UCSD-AML1 (cell line): ENCODE measurements around the gene DLK2.
"Not testable (repeated sequence)": the region's sequence is repeated elsewhere in the genome, so short reads cannot be mapped to it uniquely, and the experiment has no call there.

Experiments used
- DNase-seq: peaks from one replicate; lab custom pipeline; 2025; ENCODE audit not compliant: unreplicated experiment; lab: John Stamatoyannopoulos, UW

DLK2 gene

GRCh38 chr6:43455531-43456428 lies at the start of gene DLK2:
DLK2 (minus strand) TSS chr6:43455548; CDS start chr6:43454825, 723 bp downstream.
- no peak for DNase-seq

DNA sequence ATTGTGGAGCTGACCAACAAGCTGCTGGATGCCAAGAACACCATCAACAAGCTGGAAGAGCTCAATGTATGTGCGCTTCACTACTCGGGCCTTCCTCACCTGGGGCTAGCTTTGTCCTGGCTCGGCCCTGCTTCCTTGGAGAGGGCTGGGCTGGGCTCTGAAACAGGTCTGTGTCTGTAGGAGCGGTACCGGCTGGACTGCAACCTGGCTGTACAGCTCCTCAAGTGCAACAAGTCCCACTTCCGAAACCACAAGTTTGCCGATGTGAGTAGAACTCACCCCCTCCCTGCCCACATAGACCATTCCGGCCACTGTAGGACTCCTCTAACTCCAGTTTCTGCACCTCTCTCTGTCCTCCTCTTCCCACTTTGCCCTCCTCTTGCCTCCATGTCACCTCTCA lies 48.1 kb upstream of the DLK2 start:
- DNase-seq: no peak

- DNase-seq: no peak
These were observed 47.3 kb upstream of the DLK2 start for GRCh38 chr6:43502666-43503065.

DNA sequence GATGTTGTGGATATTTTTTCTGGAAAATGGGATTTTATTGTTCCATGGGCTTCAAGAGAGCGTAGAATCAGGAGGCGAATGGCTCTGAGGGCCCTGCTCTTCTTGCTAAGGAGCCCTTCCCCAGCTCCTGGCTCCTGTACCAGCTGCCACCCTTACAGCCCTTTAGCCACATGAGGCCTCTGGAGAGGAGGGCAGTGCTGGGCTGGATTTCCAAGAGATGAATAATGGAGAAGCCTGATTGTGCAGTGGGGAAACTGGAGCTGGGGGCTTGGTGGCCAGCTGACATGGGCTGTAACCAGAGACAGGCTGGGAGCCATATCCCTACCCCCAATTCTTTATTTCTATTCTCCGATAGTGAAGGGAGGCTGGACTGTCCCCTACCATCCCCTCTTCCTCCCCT lies 45.6 kb upstream of the DLK2 start:
- no peak for DNase-seq

GRCh38 chr6:43499028-43499815 lies 43.9 kb upstream of the DLK2 start:
- DNase-seq: no peak

DNA sequence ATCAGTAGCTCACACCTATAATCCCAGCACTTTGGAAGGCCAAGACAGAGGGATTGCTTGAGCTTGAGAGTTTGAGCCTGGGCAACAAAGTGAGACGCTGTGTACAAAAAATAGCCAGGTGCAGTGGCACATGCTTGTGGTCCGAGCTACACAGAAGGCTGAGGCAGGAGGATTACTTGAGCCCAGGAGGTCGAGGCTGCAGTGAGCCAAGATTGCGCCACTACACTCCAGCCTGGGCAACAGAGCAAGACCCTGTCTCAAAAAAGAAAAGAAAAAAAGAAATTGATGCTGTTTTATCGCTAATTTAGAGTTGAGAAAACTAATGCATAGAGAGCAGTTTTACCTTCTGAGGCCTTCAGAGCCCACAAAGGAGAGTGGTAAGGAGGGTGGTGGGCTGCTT lies 42.9 kb upstream of the DLK2 start:
- not testable (repeated sequence) for DNase-seq

- no peak for DNase-seq
These were observed 42.3 kb upstream of the DLK2 start for GRCh38 chr6:43497689-43498088.

- DNase-seq: no peak
These were observed 41.7 kb upstream of the DLK2 start for GRCh38 chr6:43497129-43497396.

DNA sequence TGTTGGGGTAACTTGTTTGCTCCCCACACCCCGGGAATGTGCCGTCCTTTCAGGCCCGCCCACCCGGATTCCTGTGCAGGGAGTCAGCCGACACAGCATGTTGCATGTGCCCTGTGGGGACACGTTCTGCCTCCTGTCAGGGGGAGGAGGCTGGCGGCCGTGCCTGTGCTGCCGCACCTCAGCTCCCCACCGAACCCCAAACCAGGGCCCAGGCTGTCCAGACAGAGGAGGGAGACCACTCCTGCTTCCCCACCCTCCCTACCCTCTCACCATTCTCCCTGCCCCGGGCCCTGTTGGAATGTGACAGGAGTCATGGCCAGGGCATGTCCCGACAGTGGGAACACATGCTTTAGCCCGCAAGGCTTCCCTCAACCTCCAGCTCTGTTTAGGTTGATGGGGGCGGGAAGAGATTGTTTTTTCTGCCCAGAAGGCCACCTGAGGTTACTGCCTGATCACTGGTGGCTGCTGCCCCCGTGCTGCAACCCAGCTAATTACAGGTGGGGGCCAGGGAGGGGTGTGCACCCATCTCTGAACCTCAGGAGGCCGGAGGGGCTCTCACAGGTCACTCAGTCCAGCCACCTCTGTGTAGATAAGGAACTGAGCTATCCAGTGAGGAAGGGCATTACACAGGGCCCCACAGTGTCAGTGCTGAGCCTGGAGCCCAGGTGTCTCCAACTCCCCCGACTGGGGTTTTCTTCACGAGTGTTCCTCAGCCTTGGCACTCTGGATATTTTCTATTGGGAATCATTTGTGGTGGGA lies 41.2 kb upstream of the DLK2 start:
- no peak for DNase-seq

DNA sequence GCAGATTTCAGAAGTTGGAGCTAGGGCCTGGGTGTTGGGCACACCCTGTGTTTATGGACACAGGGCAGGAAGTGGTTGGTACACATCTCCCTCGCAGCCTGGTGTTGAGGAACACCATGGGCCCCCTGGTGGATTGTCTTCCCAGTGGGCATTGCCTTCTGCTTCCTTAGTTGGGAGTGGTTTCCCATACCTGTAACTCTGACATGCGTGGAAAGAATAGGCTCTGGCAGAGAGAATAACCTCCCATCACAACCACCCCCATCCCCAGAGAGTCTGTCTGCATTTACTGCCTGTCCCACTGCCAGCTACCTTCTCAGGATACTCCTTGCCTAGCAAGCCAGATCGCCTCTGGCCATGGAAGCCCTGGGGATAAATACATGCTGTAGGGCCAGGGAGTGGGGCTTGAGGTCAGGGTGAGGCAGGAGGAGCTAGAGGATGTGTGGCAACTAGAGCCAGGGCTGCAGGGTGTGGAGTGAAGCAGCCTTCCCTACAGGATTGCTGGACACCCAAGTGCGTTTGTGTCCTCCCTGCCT lies 40.1 kb upstream of the DLK2 start:
- DNase-seq: peak; percentile 31

GRCh38 chr6:43494766-43495165 lies 39.4 kb upstream of the DLK2 start:
- no peak for DNase-seq

DNA sequence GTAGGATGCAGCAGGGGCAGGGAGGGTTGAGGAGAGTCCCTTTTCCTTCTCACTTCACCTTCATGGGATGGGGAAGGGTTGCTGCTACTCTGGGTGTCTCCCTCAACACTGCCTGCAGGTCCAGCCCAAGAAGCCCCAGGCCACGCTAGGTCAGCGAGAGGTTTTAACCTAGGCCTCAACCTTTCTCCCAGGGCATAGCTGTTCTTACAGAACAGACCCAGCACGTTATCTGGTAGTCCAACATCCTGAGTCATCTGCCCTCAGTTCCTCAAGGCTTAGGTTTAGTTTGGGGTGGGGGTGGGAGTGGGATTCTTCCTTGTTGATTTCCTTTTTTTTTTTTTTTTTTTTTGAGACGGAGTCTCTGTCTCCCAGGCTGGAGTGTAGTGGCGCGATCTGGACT lies 39.0 kb upstream of the DLK2 start:
- DNase-seq: no peak

DNA sequence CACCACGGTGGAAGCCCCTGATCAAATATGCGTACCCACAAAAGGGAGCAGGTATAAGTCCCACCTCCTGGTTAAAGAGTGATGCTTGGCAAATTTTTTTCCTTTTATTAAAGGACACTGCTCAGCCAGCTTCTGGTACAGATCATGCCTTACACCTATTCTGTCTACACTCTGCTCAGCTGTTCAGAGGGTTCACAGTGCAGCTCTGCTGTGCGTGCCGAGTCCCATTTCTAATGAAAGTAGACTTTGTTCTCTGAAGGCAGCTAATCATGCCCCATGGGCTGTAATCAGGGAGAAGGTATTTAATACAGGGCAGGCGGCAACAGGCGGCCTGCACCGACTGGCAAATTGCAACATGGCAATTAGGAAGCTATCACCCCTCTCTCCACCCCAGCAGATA lies 38.5 kb upstream of the DLK2 start:
- DNase-seq: no peak

GRCh38 chr6:43493230-43493629 lies 37.9 kb upstream of the DLK2 start:
- DNase-seq: no peak

GRCh38 chr6:43492673-43493072 lies 37.3 kb upstream of the DLK2 start:
- DNase-seq: no peak

GRCh38 chr6:43491750-43492661 lies 36.7 kb upstream of the DLK2 start:
- DNase-seq: no peak

GRCh38 chr6:43490523-43490939 lies 35.2 kb upstream of the DLK2 start:
- no peak for DNase-seq

GRCh38 chr6:43489277-43490072 lies 34.1 kb upstream of the DLK2 start:
- no peak for DNase-seq

GRCh38 chr6:43488667-43489276 lies 33.4 kb upstream of the DLK2 start:
- no peak for DNase-seq
